GM10248 (cell line): ENCODE measurements around the gene DENR.

Experiments used
- CTCF ChIA-PET: fragments of 300-600 bp; sonication (Branson Sonifier 250); formaldehyde crosslinking; extraction: SDS; loops from one replicate; lab custom pipeline; 2021; ENCODE audit warnings: antibody characterized with exemption; lab: Yijun Ruan, JAX
- POLR2A ChIA-PET: fragments of 350-650 bp; sonication (Branson Sonifier 250); formaldehyde crosslinking; extraction: SDS; loops from one replicate; lab custom pipeline; 2020; ENCODE audit warnings: antibody characterized with exemption; lab: Yijun Ruan, JAX
- DNase-seq: peaks from one replicate; pipeline ENCODE4 v3.0.0; 2012; ENCODE audit errors: extremely low spot score
- TF ChIP-seq, protein P1 (sequence below): IDR thresholded peaks from 2 replicates; pipeline ENCODE4 v1.5.1; 2012; ENCODE audit warnings: mild to moderate bottlenecking, low read depth; ENCODE audit errors: extremely low read depth, missing control alignments, control extremely low read depth

DENR gene

DNA sequence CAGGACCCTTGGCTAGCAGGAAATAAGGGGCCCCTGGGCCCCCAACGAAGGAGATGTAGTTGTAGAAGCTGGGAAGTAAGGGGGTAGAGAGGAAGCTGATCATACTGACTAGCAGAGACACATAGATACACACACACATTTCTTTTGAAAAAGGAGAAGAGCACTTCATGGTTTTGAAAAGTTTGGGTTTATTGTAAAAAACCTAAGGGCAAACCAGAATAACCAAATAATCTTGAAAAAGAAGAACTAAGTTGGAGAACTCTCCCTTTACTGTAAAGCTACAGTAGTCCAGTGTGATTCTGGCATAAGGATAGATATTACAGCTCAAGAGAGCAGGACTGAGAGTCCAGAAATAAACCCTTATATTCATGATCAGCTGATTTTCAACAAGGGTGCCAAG, 30.2 kb upstream of the DENR start:
- TF ChIP-seq, protein P1, sequence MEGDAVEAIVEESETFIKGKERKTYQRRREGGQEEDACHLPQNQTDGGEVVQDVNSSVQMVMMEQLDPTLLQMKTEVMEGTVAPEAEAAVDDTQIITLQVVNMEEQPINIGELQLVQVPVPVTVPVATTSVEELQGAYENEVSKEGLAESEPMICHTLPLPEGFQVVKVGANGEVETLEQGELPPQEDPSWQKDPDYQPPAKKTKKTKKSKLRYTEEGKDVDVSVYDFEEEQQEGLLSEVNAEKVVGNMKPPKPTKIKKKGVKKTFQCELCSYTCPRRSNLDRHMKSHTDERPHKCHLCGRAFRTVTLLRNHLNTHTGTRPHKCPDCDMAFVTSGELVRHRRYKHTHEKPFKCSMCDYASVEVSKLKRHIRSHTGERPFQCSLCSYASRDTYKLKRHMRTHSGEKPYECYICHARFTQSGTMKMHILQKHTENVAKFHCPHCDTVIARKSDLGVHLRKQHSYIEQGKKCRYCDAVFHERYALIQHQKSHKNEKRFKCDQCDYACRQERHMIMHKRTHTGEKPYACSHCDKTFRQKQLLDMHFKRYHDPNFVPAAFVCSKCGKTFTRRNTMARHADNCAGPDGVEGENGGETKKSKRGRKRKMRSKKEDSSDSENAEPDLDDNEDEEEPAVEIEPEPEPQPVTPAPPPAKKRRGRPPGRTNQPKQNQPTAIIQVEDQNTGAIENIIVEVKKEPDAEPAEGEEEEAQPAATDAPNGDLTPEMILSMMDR = no peak
- no peak for DNase-seq
- ChIA-PET POLR2A (interaction anchor here (0.6 kb wide), 1 partner anchor 76 kb away, joined by 3 read pairs; no protein-coding TSS in a partner anchor), CTCF (interaction anchor here (1.1 to 1.7 kb wide), 3 partner anchors 13 to 84 kb away, joined by 4 to 6 read pairs (median 5); no protein-coding TSS in a partner anchor)

DNA sequence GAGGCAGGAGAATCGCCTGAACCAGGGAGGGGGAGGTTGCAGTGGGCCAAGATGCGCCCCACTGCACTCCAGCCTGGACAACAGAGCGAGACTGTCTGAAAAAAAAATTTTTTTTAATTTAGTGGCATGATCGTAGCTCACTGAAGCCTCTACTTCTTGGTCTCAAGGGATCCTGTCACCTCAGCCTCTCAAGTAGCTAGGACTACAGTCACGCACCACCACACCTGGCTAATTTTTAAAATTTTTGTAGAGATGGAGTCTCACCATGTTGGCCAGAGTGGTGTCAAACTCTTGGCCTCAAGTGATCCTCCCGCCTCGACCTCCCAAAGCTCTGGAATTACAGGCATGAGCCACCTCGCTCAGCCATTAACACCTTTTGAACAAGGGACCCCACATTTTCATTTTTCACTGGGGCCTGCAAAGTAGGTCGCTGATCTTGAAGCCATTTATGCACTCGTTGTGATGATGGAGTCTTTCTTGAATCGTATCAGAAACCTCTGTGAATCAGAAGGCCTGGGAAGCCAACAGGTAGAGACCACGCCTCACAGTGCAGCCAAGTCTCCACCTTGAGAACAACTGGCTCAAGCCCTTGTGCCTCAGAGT, 27.9 kb upstream of the DENR start:
- ChIA-PET POLR2A (no interaction called here), CTCF (interaction anchor here (2.8 kb wide), 1 partner anchor 11 kb away, joined by 8 read pairs; no protein-coding TSS in a partner anchor)
- no peak for DNase-seq
- TF ChIP-seq, protein P1 = no peak

DNA sequence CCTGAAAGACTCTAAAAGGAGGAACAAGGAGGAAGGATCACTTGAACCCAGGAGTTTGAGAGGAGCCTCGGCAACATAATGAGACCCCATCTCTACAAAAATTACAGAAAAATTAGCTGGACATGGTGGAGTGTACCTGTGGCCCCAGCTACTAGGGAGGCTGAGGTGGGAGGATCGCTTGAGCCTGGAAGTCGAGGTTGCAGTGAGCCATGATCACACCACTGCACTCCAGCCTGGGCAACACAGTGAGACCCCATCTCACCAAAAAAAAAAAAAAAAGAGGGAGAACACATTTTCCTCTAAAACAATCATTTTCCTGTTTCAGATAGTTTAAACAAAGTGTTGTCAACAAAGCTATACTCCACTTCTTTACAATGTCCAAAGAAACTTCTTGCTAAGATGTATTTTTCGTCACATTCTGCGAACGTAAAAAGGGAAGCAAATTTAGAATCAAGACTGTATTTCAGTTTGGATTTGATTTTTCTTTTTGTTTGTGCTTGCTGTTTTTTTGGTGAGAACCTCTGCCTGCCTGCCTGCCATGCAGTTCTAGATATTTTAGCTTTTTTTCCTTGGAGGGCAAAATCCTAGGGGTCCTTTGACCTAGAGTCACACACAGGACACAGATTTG, 27.1 kb upstream of the DENR start:
- TF ChIP-seq, protein P1 = no peak
- DNase-seq = no peak
- ChIA-PET CTCF (interaction anchor here (2.8 kb wide), 1 partner anchor 11 kb away, joined by 8 read pairs; no protein-coding TSS in a partner anchor), POLR2A (interaction anchor here (0.6 kb wide), 1 partner anchor 34 kb away, joined by 6 read pairs; no protein-coding TSS in a partner anchor)

DNA sequence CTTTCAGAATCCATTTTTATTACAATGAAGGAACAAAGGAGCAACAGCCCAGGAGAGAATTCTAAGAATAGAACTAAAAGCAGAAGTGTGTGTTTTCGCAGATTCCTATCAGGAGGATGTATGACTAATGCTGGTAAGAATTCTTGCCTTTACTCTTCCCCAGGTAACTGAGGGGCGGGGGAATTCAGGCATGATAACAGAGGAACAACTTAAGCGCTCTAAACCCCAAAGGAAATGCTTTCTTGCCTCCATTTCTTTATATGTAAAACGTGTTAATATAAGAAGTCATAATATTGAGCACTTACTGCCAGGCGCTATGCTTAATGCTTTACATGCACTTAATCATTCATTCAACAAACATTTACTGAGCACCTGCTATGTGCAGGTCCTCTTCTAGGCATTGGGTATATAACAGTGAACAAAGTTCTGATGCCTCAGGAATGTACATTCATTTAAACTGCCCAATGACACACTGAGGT, 26.5 kb upstream of the DENR start:
- TF ChIP-seq, protein P1 = no peak
- ChIA-PET POLR2A (interaction anchor here (0.6 kb wide), 1 partner anchor 33 kb away, joined by 6 read pairs; no protein-coding TSS in a partner anchor), CTCF (interaction anchor here (2.8 kb wide), 1 partner anchor 10 kb away, joined by 8 read pairs; no protein-coding TSS in a partner anchor)
- DNase-seq = no peak

DNA sequence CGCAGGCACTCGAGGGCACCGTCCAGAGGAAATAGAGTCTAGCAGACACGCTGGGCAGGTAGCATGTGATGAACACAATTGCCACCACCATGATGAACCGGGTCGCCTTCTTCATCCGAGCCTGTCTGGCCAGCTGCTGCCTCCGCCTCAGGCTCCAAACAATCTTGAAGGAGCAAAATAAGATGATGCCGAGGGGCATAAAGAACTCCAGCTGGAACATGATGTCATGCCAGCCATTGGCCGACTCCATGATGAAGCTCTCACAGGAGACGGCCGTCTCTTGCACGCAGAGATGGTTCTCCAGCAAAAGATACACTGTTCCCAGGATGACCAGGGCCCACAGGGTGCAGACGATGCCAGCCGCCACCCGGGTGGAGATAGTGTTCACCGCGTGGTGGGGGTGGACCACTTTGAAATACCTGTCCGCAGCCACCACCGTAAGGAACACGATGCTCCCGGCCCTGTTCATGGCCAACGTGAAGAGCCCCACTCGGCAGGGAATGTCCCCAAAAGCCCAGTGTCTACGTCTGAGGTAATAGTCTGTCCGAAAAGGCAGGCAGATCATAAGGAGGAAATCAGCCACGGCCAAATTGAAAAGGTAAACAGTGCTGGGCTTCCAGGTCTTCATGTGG, 22.9 kb upstream of the DENR start:
- no peak for DNase-seq
- POLR2A ChIA-PET = no interaction called here
- TF ChIP-seq, protein P1 = no peak
- CTCF ChIA-PET = no interaction called here
